ES-I3 (cell line): ENCODE measurements around the gene CRISP1.

Source experiments
- H3K36me3 ChIP-seq: 2 replicates; pipeline ENCODE4 v1.6.1; 2013; ENCODE audit warnings: mild to moderate bottlenecking, low read length, control low read depth, moderate library complexity; ENCODE audit not compliant: insufficient read depth
- H3K4me1 ChIP-seq: 2 replicates; pipeline ENCODE4 v1.6.1; 2013; ENCODE audit warnings: mild to moderate bottlenecking, control low read depth, low read length; ENCODE audit not compliant: insufficient read depth
- H3K9ac ChIP-seq: 2 replicates; pipeline ENCODE4 v1.6.1; 2013; ENCODE audit warnings: low read depth, mild to moderate bottlenecking, low read length, moderate library complexity
- H3K9me3 ChIP-seq: 2 replicates; pipeline ENCODE4 v1.6.1; 2013; ENCODE audit warnings: mild to moderate bottlenecking, low read length, moderate library complexity; ENCODE audit not compliant: control insufficient read depth, insufficient read depth

CRISP1 gene

GRCh38 chr6:49868951-49869529 lies 2.7 kb upstream of the CRISP1 start:
- no peaks in the 10 kb centered on the region for H3K4me1 ChIP-seq

GRCh38 chr6:49856282-49856681 lies 10.1 kb downstream of the CRISP1 start:
- H3K4me1 ChIP-seq = no peaks in the 10 kb centered on the region
- no peaks in the 10 kb centered on the region for H3K9me3 ChIP-seq
- H3K9ac ChIP-seq = no peak overlapping the region
- no peaks in the 10 kb centered on the region for H3K36me3 ChIP-seq

More at GRCh38 chr6:49868951-49869529, 2.7 kb upstream of the CRISP1 start:
- H3K9ac ChIP-seq = no peak overlapping the region
- H3K9me3 ChIP-seq = no peaks in the 10 kb centered on the region
- H3K36me3 ChIP-seq = no peaks in the 10 kb centered on the region

- Histone ChIP-seq H3K9ac (no peak overlapping the region), H3K36me3 (no peaks in the 10 kb centered on the region), H3K4me1 (no peaks in the 10 kb centered on the region), H3K9me3 (no peaks in the 10 kb centered on the region)
These were observed 11.1 kb downstream of the CRISP1 start for GRCh38 chr6:49855221-49855620.

- H3K9ac ChIP-seq = no peak overlapping the region
These were observed 13.4 kb downstream of the CRISP1 start for GRCh38 chr6:49852975-49853374.

GRCh38 chr6:49849213-49849907 lies 17.0 kb downstream of the CRISP1 start:
- Histone ChIP-seq H3K9ac (no peak overlapping the region), H3K9me3 (no peaks in the 10 kb centered on the region), H3K4me1 (no peaks in the 10 kb centered on the region), H3K36me3 (no peaks in the 10 kb centered on the region)

More at GRCh38 chr6:49852975-49853374, 13.4 kb downstream of the CRISP1 start:
- H3K9me3 ChIP-seq = no peaks in the 10 kb centered on the region
- no peaks in the 10 kb centered on the region for H3K36me3 ChIP-seq
- H3K4me1 ChIP-seq = no peaks in the 10 kb centered on the region

- Histone ChIP-seq H3K9ac (no peak overlapping the region), H3K36me3 (no peaks in the 10 kb centered on the region), H3K9me3 (no peaks in the 10 kb centered on the region), H3K4me1 (no peaks in the 10 kb centered on the region)
These were observed 18.7 kb downstream of the CRISP1 start for GRCh38 chr6:49847673-49848072.

GRCh38 chr6:49847014-49847413 lies 19.3 kb downstream of the CRISP1 start:
- no peaks in the 10 kb centered on the region for H3K36me3 ChIP-seq
- H3K9ac ChIP-seq = no peak overlapping the region
- H3K9me3 ChIP-seq = no peaks in the 10 kb centered on the region
- no peaks in the 10 kb centered on the region for H3K4me1 ChIP-seq

- H3K36me3 ChIP-seq = no peaks in the 10 kb centered on the region
- H3K9ac ChIP-seq = no peak overlapping the region
- no peaks in the 10 kb centered on the region for H3K9me3 ChIP-seq
- H3K4me1 ChIP-seq = no peaks in the 10 kb centered on the region
These were observed 24.9 kb downstream of the CRISP1 start for GRCh38 chr6:49841424-49841823.

- Histone ChIP-seq H3K36me3 (no peaks in the 10 kb centered on the region), H3K9ac (no peak overlapping the region), H3K4me1 (no peaks in the 10 kb centered on the region), H3K9me3 (no peaks in the 10 kb centered on the region)
These were observed 26.4 kb downstream of the CRISP1 start for GRCh38 chr6:49839957-49840356.

GRCh38 chr6:49839162-49839561 lies 27.2 kb downstream of the CRISP1 start:
- no peak overlapping the region for H3K9ac ChIP-seq
- H3K9me3 ChIP-seq = no peaks in the 10 kb centered on the region
- 0 out of 2 replicates have a peak, but pooled peaks cover 3% of the 10 kb centered on the region for H3K4me1 ChIP-seq
- no peaks in the 10 kb centered on the region for H3K36me3 ChIP-seq

- Histone ChIP-seq H3K36me3 (no peaks in the 10 kb centered on the region), H3K9me3 (no peaks in the 10 kb centered on the region), H3K4me1 (peaks cover 12% of the 10 kb centered on the region; the same call in 1 of the 2 replicates), H3K9ac (no peak overlapping the region)
These were observed 31.2 kb downstream of the CRISP1 start for GRCh38 chr6:49835140-49835539.

- peaks cover 12% of the 10 kb centered on the region; the same call in 1 of the 2 replicates for H3K4me1 ChIP-seq
- H3K9ac ChIP-seq = no peak overlapping the region
- H3K9me3 ChIP-seq = no peaks in the 10 kb centered on the region
- no peaks in the 10 kb centered on the region for H3K36me3 ChIP-seq
These were observed 32.9 kb downstream of the CRISP1 start for GRCh38 chr6:49833386-49833785.

- Histone ChIP-seq H3K9me3 (no peaks in the 10 kb centered on the region), H3K9ac (no peak overlapping the region), H3K4me1 (no peaks in the 10 kb centered on the region), H3K36me3 (no peaks in the 10 kb centered on the region)
These were observed 39.5 kb downstream of the CRISP1 start for GRCh38 chr6:49826743-49827406.

- H3K9ac ChIP-seq = no peak overlapping the region
These were observed 51.2 kb downstream of the CRISP1 start for GRCh38 chr6:49815166-49815565.

GRCh38 chr6:49813248-49813647 lies 53.1 kb downstream of the CRISP1 start:
- Histone ChIP-seq H3K4me1 (no peaks in the 10 kb centered on the region), H3K9ac (no peak overlapping the region), H3K36me3 (no peaks in the 10 kb centered on the region), H3K9me3 (no peaks in the 10 kb centered on the region)

More at GRCh38 chr6:49815166-49815565, 51.2 kb downstream of the CRISP1 start:
- H3K4me1 ChIP-seq = no peaks in the 10 kb centered on the region
- no peaks in the 10 kb centered on the region for H3K9me3 ChIP-seq
- H3K36me3 ChIP-seq = no peaks in the 10 kb centered on the region
